ENCODE data around the gene TFF2.

TFF2 gene

DNA sequence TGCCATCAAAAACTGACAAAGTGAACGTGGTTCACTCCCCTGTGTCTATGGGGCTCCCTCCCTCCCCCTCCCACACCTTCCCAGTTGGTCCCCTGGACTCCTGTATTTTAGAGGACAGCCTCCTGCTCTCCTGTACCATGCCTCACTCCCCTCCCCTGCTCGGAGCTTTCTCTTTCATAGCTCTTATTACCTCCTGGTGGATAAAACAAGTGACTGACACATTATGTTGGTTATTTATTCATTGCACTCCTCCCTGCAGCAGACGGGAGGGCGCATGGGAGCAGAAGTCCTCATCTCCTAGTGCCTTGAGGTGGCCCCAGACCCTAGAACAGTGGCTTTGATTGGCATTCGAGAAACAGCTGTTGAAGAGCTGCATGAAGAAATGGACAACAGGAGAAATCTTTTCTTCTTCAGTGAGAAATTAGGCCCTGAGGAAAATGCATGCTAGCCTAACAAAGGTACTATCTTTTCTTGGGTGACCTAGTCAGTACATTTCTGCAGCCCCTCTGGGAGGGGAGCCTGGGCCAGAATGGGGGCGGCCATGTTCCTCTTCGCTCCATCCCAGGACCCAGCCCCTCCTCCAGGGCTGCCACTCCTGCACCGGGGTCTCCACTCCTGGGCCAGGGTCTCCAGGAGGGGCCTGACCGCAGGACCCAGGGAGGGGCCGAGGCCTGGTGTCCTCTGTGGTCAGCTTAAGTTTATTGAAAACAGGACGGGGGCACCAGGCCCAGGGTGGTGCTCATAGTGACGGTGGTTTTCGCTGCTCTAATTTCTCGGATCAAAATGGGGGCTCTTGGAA lies 16.8 kb upstream of the TFF2 start:
- TF ChIP-seq TAF1 (IDR thresholded peaks at IDR 0.05; ENCODE audit: low read depth) = no peak
- no peak for TF ChIP-seq EP300 (IDR thresholded peaks at IDR 0.05; ENCODE audit: borderline replicate concordance)
- TF ChIP-seq, protein P1, sequence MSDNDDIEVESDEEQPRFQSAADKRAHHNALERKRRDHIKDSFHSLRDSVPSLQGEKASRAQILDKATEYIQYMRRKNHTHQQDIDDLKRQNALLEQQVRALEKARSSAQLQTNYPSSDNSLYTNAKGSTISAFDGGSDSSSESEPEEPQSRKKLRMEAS (IDR thresholded peaks at IDR 0.05) = no peak
- no peak for TF ChIP-seq TEAD4 (IDR thresholded peaks at IDR 0.05)
- no peak for TF ChIP-seq CREB1 (IDR thresholded peaks at IDR 0.05; ENCODE audit: low read depth)
- no peak for TF ChIP-seq TCF12 (IDR thresholded peaks at IDR 0.05; ENCODE audit: low read depth)
- no peak for TF ChIP-seq ZBTB7A (IDR thresholded peaks at IDR 0.05; ENCODE audit: low read depth)
- no peak for TF ChIP-seq YY1 (IDR thresholded peaks at IDR 0.05; ENCODE audit: low read depth)
- no peak for TF ChIP-seq CEBPB (IDR thresholded peaks at IDR 0.05)
- TF ChIP-seq, protein P2, sequence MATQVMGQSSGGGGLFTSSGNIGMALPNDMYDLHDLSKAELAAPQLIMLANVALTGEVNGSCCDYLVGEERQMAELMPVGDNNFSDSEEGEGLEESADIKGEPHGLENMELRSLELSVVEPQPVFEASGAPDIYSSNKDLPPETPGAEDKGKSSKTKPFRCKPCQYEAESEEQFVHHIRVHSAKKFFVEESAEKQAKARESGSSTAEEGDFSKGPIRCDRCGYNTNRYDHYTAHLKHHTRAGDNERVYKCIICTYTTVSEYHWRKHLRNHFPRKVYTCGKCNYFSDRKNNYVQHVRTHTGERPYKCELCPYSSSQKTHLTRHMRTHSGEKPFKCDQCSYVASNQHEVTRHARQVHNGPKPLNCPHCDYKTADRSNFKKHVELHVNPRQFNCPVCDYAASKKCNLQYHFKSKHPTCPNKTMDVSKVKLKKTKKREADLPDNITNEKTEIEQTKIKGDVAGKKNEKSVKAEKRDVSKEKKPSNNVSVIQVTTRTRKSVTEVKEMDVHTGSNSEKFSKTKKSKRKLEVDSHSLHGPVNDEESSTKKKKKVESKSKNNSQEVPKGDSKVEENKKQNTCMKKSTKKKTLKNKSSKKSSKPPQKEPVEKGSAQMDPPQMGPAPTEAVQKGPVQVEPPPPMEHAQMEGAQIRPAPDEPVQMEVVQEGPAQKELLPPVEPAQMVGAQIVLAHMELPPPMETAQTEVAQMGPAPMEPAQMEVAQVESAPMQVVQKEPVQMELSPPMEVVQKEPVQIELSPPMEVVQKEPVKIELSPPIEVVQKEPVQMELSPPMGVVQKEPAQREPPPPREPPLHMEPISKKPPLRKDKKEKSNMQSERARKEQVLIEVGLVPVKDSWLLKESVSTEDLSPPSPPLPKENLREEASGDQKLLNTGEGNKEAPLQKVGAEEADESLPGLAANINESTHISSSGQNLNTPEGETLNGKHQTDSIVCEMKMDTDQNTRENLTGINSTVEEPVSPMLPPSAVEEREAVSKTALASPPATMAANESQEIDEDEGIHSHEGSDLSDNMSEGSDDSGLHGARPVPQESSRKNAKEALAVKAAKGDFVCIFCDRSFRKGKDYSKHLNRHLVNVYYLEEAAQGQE (IDR thresholded peaks at IDR 0.05; ENCODE audit: low read depth) = no peak
- no peak for TF ChIP-seq FOXM1 (IDR thresholded peaks at IDR 0.05; ENCODE audit: borderline replicate concordance, low read depth)
- TF ChIP-seq, protein P3, sequence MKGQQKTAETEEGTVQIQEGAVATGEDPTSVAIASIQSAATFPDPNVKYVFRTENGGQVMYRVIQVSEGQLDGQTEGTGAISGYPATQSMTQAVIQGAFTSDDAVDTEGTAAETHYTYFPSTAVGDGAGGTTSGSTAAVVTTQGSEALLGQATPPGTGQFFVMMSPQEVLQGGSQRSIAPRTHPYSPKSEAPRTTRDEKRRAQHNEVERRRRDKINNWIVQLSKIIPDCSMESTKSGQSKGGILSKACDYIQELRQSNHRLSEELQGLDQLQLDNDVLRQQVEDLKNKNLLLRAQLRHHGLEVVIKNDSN (IDR thresholded peaks at IDR 0.05) = no peak

DNA sequence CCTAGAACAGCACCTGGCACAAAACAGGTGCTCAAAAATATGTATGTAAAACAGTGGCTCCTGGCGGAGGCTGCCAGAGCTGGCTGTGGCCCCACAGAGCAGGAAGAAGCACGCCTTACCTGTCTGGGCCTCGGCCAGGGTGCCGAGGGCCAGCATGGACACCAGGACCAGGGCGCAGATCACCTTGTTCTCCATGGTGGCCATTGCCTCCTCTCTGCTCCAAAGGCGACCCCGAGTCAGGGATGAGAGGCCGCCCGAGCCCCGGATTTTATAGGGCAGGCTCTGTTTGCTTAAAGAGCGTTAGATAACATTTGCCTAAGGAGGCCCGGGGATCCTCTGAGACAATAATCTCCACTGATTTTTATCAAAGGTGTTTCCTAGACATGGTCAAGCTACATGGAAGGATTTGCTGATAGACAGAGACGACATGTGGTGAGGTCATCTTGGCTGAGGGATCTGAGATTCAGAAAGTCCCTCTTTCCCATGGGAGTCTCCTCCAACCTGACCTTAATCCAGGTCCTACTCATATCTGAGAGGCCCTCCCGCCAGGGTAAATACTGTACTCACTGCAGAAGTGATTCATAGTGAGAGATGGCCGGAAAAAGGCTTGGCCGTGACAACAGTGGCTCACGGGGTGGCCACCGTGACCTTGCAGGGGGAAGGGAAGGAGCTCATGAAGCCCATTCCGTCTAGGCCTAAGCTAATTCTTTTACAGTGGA lies 15.7 kb upstream of the TFF2 start, which contains the start of gene TFF1:
TSS of gene TFF1 (minus strand) at position 244 of the 719 bp plus-strand sequence. CDS start at position 204, 40 bp downstream.
- TF ChIP-seq NFIC (IDR thresholded peaks at IDR 0.05) (no peak), EGR1 (IDR thresholded peaks at IDR 0.05) (no peak), TAF1 (IDR thresholded peaks at IDR 0.05; ENCODE audit: low read depth) (no peak), CEBPB (IDR thresholded peaks at IDR 0.05) (no peak), FOXM1 (IDR thresholded peaks at IDR 0.05; ENCODE audit: borderline replicate concordance, low read depth) (no peak), RAD21 (IDR thresholded peaks at IDR 0.05; ENCODE audit: low read depth) (no peak), ZBTB7A (IDR thresholded peaks at IDR 0.05; ENCODE audit: low read depth) (no peak), EP300 (IDR thresholded peaks at IDR 0.05; ENCODE audit: borderline replicate concordance) (no peak), TCF12 (IDR thresholded peaks at IDR 0.05; ENCODE audit: low read depth) (no peak), TEAD4 (IDR thresholded peaks at IDR 0.05) (no peak), YY1 (IDR thresholded peaks at IDR 0.05; ENCODE audit: low read depth) (no peak), CREB1 (IDR thresholded peaks at IDR 0.05; ENCODE audit: low read depth) (no peak)
- TF ChIP-seq, protein P1 (IDR thresholded peaks at IDR 0.05) = no peak
- TF ChIP-seq, protein P2 (IDR thresholded peaks at IDR 0.05; ENCODE audit: low read depth) = no peak
- TF ChIP-seq, protein P3 (IDR thresholded peaks at IDR 0.05) = no peak

DNA sequence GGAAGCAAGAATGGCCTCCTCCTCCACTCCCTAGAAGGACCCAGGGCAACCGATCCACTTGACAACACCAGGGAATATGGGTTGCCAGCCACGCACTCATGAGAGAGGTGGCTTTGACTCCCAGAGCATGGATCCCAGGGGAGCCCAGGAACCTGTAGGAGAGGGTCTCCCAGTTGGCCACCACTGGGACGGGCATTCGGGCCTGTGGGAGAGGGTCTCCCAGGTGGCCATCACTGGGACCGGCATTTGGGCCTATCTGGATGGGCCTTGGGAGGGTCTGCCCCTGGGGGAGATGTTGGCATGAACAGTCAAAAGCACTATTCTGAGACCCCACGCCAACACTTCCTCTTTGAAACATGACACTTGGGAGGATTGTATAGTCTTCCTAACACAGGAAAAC lies 15.0 kb upstream of the TFF2 start:
- no peak for TF ChIP-seq ZBTB7A (IDR thresholded peaks at IDR 0.05; ENCODE audit: low read depth)
- no peak for TF ChIP-seq NFIC (IDR thresholded peaks at IDR 0.05)
- TF ChIP-seq, protein P2 (IDR thresholded peaks at IDR 0.05; ENCODE audit: low read depth) = no peak
- no peak for TF ChIP-seq TEAD4 (IDR thresholded peaks at IDR 0.05)
- no peak for TF ChIP-seq FOXM1 (IDR thresholded peaks at IDR 0.05; ENCODE audit: borderline replicate concordance, low read depth)
- TF ChIP-seq, protein P1 (IDR thresholded peaks at IDR 0.05) = no peak
- no peak for TF ChIP-seq CEBPB (IDR thresholded peaks at IDR 0.05)
- TF ChIP-seq, protein P3 (IDR thresholded peaks at IDR 0.05) = no peak
- no peak for TF ChIP-seq RAD21 (IDR thresholded peaks at IDR 0.05; ENCODE audit: low read depth)
- no peak for TF ChIP-seq YY1 (IDR thresholded peaks at IDR 0.05; ENCODE audit: low read depth)
- no peak for TF ChIP-seq TAF1 (IDR thresholded peaks at IDR 0.05; ENCODE audit: low read depth)
- no peak for TF ChIP-seq TCF12 (IDR thresholded peaks at IDR 0.05; ENCODE audit: low read depth)
- TF ChIP-seq EGR1 (IDR thresholded peaks at IDR 0.05) = no peak

Data from Ishikawa (cell line).